ENCODE data around the gene CANX. TPM values are rescaled to one million over a fixed set of nuclear protein-coding genes. Genes with fewer than 3 reads are reported as not detected.

Gene CANX
- total RNA-seq, 2 experiments from 2014 or later = 352 to 366 TPM

DNA sequence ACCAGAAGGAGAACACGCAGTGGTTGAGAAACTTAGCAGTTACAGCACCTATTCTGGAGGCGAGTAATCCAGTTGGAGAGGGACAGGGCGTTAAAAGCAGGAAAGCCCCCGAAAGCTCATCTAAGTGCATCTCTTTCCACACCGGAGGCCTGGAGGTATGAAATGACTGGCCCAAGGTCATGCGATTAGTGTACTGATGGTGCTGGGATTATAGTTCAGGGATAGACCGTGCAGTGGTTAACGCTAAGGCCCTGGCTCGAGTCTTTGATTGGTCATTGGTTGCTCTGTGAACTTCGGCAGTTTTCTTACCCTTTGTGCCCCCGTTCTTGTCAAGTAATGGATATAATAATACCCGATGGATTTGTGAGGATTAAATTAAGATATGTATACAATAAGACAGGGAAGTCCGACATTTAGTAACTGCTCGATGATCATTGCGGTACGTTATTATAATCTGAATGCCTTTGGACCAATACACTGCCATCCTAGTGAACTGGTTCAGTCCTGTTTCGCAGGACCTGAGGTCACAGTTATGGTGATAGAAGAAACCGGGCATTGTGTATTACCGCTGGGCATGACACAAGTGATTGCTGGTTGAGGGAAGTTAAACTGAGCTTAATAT, 960 bp downstream of the CANX start:
- CTCF ChIA-PET = interaction anchor here (1.1 to 1.6 kb wide), 4 partner anchors 10 to 102 kb away, joined by 3 to 5 read pairs (median 4); no protein-coding TSS in a partner anchor
- DNase-seq (peak; percentile 45), ATAC-seq (no peak)
- H3K4me1 Mint-ChIP-seq (ENCODE audit: low read depth) = peaks cover 40% of the 10 kb centered on the region
- peak overlapping the region; percentile 89 for H3K4me3 Mint-ChIP-seq
- peak overlapping the region; percentile 94 for H3K27ac Mint-ChIP-seq
- no peaks in the 10 kb centered on the region for H3K27me3 Mint-ChIP-seq (ENCODE audit: low read depth)
- H3K9me3 Mint-ChIP-seq (ENCODE audit: insufficient read depth) = no peaks in the 10 kb centered on the region
- POLR2A ChIA-PET = interaction anchor here (0.6 to 3.0 kb wide), 12 partner anchors 11 to 120 kb away, joined by 3 to 23 read pairs (median 4); partner anchors contain the start of genes CBY3, HNRNPH1 and MAML1
- peaks cover 42% of the 10 kb centered on the region for H3K36me3 Mint-ChIP-seq (ENCODE audit: low read depth)

DNA sequence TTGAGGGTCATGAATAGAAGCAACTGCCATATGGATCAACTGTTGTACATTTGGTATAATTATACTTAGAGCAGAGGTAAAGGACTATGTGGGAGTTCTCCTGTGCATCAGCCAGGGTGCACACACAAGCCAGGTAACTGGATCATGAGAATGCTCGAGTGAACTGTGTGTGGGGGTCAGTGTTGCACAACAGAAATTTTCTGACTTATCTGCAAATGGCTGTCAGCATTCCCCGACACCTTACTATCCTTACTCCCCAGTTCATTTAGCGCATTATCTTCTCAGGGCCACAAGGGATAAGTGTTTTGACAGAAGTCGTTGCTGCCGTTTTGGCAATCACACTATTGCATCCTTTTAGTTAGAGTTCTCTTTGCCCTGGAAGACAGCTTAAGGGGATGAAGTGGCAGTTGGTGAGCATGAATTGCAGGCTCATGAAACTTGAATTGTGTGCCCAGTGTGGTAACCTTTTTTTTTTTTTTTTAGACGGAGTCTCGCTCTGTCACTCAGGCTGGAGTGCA, 1.7 kb downstream of the CANX start:
- Mint-ChIP-seq H3K4me3 (peak overlapping the region; percentile 89), H3K4me1 (ENCODE audit: low read depth) (peaks cover 44% of the 10 kb centered on the region), H3K27me3 (ENCODE audit: low read depth) (no peaks in the 10 kb centered on the region), H3K27ac (peak overlapping the region; percentile 94), H3K36me3 (ENCODE audit: low read depth) (peaks cover 46% of the 10 kb centered on the region), H3K9me3 (ENCODE audit: insufficient read depth) (no peaks in the 10 kb centered on the region)
- DNase-seq (no peak), ATAC-seq (no peak)
- ChIA-PET CTCF (interaction anchor here (0.6 to 1.6 kb wide), 5 partner anchors 9 to 102 kb away, joined by 3 to 5 read pairs (median 3); no protein-coding TSS in a partner anchor), POLR2A (interaction anchor here (0.8 to 3.0 kb wide), 9 partner anchors 12 to 96 kb away, joined by 3 to 23 read pairs (median 5); partner anchors contain the start of genes HNRNPH1 and MAML1)

DNA sequence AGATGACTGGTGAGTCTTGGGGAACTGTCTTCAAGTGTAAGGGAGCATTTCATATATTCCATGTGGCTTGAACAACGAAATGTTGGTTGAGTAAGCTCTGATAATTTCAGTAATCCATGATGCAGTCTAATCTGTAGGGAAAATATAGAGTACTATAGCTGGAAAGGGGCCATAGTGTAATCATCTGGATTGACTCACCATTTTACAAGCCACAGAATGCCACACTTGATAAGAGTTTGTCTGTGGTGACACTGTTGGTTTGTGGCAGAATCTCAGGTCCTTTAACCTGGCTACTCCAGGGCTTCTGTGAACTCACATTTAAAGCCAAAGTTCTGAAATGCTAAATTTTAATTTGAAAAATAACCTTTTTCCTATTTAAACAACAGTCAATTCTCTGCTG, 17.5 kb downstream of the CANX start:
- H3K4me3 Mint-ChIP-seq = no peak overlapping the region
- POLR2A ChIA-PET = no interaction called here
- no peak for ATAC-seq
- DNase-seq = no peak
- H3K9me3 Mint-ChIP-seq (ENCODE audit: insufficient read depth) = no peaks in the 10 kb centered on the region
- CTCF ChIA-PET = interaction anchor here (1.1 to 2.1 kb wide), 3 partner anchors 12 to 37 kb away, joined by 3 to 5 read pairs (median 4); no protein-coding TSS in a partner anchor
- H3K36me3 Mint-ChIP-seq (ENCODE audit: low read depth) = peaks cover 62% of the 10 kb centered on the region
- H3K27ac Mint-ChIP-seq = peak overlapping the region; percentile 1
- H3K27me3 Mint-ChIP-seq (ENCODE audit: low read depth) = no peaks in the 10 kb centered on the region
- peaks cover 13% of the 10 kb centered on the region for H3K4me1 Mint-ChIP-seq (ENCODE audit: low read depth)

- no peak for ATAC-seq
- no peak overlapping the region for H3K27ac Mint-ChIP-seq
- CTCF ChIA-PET = no interaction called here
Observed at GRCh38 chr5:179720222-179720621, 21.5 kb downstream of the CANX start.

DNA sequence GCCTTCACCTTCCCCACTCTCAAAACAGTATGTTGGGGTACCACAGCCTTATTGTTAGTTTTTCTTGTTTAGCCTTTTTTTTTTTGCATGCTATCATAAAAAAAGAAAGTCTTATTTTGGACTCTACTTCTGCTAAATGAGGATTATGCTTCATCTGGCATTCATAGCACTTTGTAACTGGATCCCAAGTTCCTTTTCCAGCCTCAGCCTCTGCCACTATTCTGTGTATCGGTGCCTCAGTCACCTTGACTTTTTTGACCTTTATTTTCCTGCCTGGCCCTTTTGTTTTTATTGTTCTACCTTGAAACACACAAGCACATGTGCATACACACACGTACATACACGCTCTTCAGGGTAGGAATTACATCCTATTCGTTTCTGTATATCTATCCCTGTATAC, 25.4 kb downstream of the CANX start:
- H3K27ac Mint-ChIP-seq = no peak overlapping the region
- DNase-seq (no peak), ATAC-seq (no peak)
- CTCF ChIA-PET = no interaction called here
- H3K4me1 Mint-ChIP-seq (ENCODE audit: low read depth) = peaks cover 2% of the 10 kb centered on the region
- POLR2A ChIA-PET = interaction anchor here (1.0 kb wide), 1 partner anchor 105 kb away, joined by 3 read pairs; no protein-coding TSS in a partner anchor
- no peak overlapping the region for H3K4me3 Mint-ChIP-seq
- no peaks in the 10 kb centered on the region for H3K27me3 Mint-ChIP-seq (ENCODE audit: low read depth)
- peaks cover 71% of the 10 kb centered on the region for H3K36me3 Mint-ChIP-seq (ENCODE audit: low read depth)
- H3K9me3 Mint-ChIP-seq (ENCODE audit: insufficient read depth) = no peaks in the 10 kb centered on the region

More at GRCh38 chr5:179720222-179720621, 21.5 kb downstream of the CANX start:
- no peak for DNase-seq
- no peak overlapping the region for H3K4me3 Mint-ChIP-seq
- peaks cover 13% of the 10 kb centered on the region for H3K4me1 Mint-ChIP-seq (ENCODE audit: low read depth)
- POLR2A ChIA-PET = no interaction called here
- no peaks in the 10 kb centered on the region for H3K9me3 Mint-ChIP-seq (ENCODE audit: insufficient read depth)
- peaks cover 74% of the 10 kb centered on the region for H3K36me3 Mint-ChIP-seq (ENCODE audit: low read depth)
- no peaks in the 10 kb centered on the region for H3K27me3 Mint-ChIP-seq (ENCODE audit: low read depth)

DNA sequence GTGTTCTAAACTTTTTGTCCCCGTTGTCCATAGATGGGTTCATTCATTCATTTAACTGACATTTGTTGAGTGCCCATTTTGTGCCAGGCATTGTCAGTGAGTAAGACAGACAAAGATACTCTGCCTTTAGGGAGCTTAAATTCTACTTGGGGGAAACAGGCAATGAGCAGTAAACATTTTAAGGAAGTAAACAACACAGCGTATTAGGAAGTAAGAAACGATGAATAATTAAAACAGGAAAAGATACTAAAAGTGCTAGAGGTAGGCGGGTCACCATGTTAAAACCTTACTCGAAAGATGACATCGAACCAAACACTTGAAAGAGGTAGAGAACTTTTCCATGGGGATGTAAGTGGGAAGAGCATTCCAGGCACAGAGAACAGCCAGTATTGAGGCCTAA, 28.3 kb downstream of the CANX start:
- Mint-ChIP-seq H3K27me3 (ENCODE audit: low read depth) (no peaks in the 10 kb centered on the region), H3K27ac (peak overlapping the region; percentile 22), H3K4me3 (no peak overlapping the region), H3K9me3 (ENCODE audit: insufficient read depth) (no peaks in the 10 kb centered on the region), H3K4me1 (ENCODE audit: low read depth) (peaks cover 13% of the 10 kb centered on the region), H3K36me3 (ENCODE audit: low read depth) (peaks cover 78% of the 10 kb centered on the region)
- DNase-seq = no peak
- no peak for ATAC-seq
- CTCF ChIA-PET = interaction anchor here (0.9 to 1.1 kb wide), 2 partner anchors 18 to 36 kb away, joined by 3 to 5 read pairs; no protein-coding TSS in a partner anchor
- POLR2A ChIA-PET = no interaction called here

GRCh38 chr5:179729303-179729702, 30.5 kb downstream of the CANX start:
- POLR2A ChIA-PET = no interaction called here
- no peak for DNase-seq
- H3K27ac Mint-ChIP-seq = no peak overlapping the region
- H3K4me3 Mint-ChIP-seq = no peak overlapping the region
- peaks cover 61% of the 10 kb centered on the region for H3K36me3 Mint-ChIP-seq (ENCODE audit: low read depth)
- no peaks in the 10 kb centered on the region for H3K9me3 Mint-ChIP-seq (ENCODE audit: insufficient read depth)
- no peaks in the 10 kb centered on the region for H3K27me3 Mint-ChIP-seq (ENCODE audit: low read depth)
- ATAC-seq = no peak
- CTCF ChIA-PET = interaction anchor here (0.8 kb wide), 1 partner anchor 106 kb away, joined by 3 read pairs; the partner anchor contains the start of gene HNRNPH1
- peaks cover 16% of the 10 kb centered on the region for H3K4me1 Mint-ChIP-seq (ENCODE audit: low read depth)

DNA sequence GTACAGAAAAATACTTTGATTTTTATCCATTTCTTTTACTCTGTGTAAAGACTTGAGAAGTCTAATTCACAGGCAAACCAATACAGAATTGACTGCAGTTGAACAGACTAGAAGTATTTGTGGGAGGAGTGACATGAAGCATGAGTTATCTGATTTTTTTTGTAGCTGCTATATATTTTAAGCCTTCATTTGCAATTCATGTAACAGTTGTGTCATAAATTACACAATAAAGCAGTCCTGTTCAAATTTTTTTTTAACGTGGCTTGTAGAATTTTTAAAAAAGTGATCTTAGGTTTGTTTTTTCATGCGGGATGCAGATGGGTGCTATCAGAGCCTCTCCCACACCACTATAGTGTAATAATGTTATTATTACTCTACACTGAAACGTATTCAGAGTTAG, 31.0 kb downstream of the CANX start:
- no peak overlapping the region for H3K27ac Mint-ChIP-seq

DNA sequence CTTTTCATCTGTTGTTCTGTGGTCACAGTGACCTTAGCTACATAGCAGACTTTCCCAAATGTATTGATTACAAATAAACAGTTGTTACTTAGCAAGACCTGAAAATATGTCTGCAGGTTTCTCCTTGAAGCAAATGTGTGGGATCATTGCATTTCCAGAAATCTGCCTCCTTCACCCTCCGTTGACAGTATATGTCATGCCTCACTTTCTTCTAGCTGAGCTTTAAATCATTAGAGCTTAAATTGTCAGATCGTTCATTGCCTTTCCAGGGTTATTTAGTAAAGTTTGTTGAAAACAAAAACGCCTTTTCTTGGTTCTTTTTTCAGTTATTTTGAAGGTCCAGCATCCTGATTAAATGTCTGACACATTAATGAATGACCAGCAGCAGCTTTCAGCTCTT, 31.6 kb downstream of the CANX start:
- DNase-seq (no peak), ATAC-seq (no peak)
- H3K36me3 Mint-ChIP-seq (ENCODE audit: low read depth) = peaks cover 63% of the 10 kb centered on the region
- no peak overlapping the region for H3K4me3 Mint-ChIP-seq
- peak overlapping the region; percentile 50 for H3K27ac Mint-ChIP-seq
- peaks cover 21% of the 10 kb centered on the region for H3K4me1 Mint-ChIP-seq (ENCODE audit: low read depth)
- no peaks in the 10 kb centered on the region for H3K9me3 Mint-ChIP-seq (ENCODE audit: insufficient read depth)
- H3K27me3 Mint-ChIP-seq (ENCODE audit: low read depth) = no peaks in the 10 kb centered on the region
- CTCF ChIA-PET = interaction anchor here (0.8 to 2.9 kb wide), 2 partner anchors 14 to 19 kb away, joined by 4 to 6 read pairs; no protein-coding TSS in a partner anchor
- POLR2A ChIA-PET = interaction anchor here (0.6 to 1.3 kb wide), 2 partner anchors 30 to 132 kb away, joined by 4 to 9 read pairs; no protein-coding TSS in a partner anchor

More for the DNA sequence above, 31.0 kb downstream of the CANX start:
- Mint-ChIP-seq H3K27me3 (ENCODE audit: low read depth) (no peaks in the 10 kb centered on the region), H3K4me3 (no peak overlapping the region), H3K4me1 (ENCODE audit: low read depth) (peaks cover 20% of the 10 kb centered on the region), H3K9me3 (ENCODE audit: insufficient read depth) (no peaks in the 10 kb centered on the region), H3K36me3 (ENCODE audit: low read depth) (peaks cover 62% of the 10 kb centered on the region)
- ATAC-seq = no peak
- CTCF ChIA-PET = interaction anchor here (0.8 kb wide), 2 partner anchors 14 to 106 kb away, joined by 3 to 4 read pairs; partner anchors contain the start of gene HNRNPH1
- no peak for DNase-seq
- POLR2A ChIA-PET = interaction anchor here (0.6 to 1.3 kb wide), 2 partner anchors 30 to 131 kb away, joined by 4 to 9 read pairs; no protein-coding TSS in a partner anchor

DNA sequence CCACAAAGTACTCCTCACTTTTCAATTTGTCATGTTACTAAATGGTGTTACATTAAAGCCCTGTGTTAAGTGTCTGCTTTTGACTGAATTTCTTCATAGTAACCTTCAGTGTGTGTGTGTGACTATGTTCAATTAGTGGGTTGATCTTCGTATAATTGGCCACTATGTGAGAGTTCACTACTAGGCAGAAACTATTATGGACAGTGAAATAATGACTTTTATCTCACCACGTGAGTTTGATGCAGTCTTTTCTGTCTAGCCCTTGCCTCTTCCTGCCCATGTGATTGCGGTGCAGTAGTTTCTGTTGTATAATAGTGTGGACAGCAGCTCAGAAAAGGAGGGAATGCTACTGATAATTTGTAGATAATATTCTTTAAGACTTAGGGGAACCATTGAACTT, 32.1 kb downstream of the CANX start:
- Mint-ChIP-seq H3K9me3 (ENCODE audit: insufficient read depth) (no peaks in the 10 kb centered on the region), H3K4me3 (no peak overlapping the region), H3K36me3 (ENCODE audit: low read depth) (peaks cover 63% of the 10 kb centered on the region), H3K27ac (peak overlapping the region; percentile 50), H3K4me1 (ENCODE audit: low read depth) (peaks cover 23% of the 10 kb centered on the region), H3K27me3 (ENCODE audit: low read depth) (no peaks in the 10 kb centered on the region)
- no peak for ATAC-seq
- ChIA-PET POLR2A (interaction anchor here (1.3 kb wide), 1 partner anchor 31 kb away, joined by 4 read pairs; no protein-coding TSS in a partner anchor), CTCF (interaction anchor here (0.8 to 2.9 kb wide), 2 partner anchors 15 to 20 kb away, joined by 4 to 6 read pairs; no protein-coding TSS in a partner anchor)
- DNase-seq = no peak

DNA sequence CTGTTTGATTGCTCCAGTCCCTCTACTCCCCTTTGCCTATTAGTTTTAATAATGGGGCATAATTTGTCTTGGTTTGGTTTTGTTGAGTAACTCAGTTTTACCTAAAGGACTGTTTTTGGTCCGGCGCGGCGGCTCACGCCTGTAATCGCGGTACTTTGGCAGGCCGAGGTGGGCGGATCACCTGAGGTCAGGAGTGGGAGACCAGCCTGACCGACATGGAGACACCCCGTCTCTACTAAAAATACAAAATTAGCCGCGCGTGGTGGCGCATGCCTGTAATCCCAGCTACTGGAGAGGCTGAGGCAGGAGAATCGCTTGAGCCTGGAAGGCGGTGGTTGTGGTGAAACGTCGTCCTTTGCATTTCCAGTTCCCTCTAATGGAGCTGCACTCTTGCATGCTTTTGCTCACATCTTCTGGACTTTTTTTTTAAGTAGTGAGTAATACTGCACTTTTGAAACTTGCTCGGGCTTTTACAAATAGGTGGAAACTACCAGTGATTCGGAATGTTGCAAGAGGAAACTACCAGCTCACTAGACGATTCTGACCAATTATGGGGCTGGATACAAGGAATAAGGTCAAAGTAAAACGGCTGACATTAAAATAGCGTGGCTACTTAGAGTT, 33.1 kb downstream of the CANX start:
- Mint-ChIP-seq H3K27ac (peak overlapping the region; percentile 87), H3K4me1 (ENCODE audit: low read depth) (peaks cover 29% of the 10 kb centered on the region), H3K27me3 (ENCODE audit: low read depth) (no peaks in the 10 kb centered on the region), H3K4me3 (peak overlapping the region; percentile 74), H3K36me3 (ENCODE audit: low read depth) (peaks cover 55% of the 10 kb centered on the region), H3K9me3 (ENCODE audit: insufficient read depth) (no peaks in the 10 kb centered on the region)
- ChIA-PET POLR2A (interaction anchor here (0.6 to 3.2 kb wide), 10 partner anchors 11 to 134 kb away, joined by 3 to 33 read pairs (median 4); partner anchors contain the start of genes HNRNPH1 and SQSTM1), CTCF (interaction anchor here (0.7 to 2.9 kb wide), 7 partner anchors 21 to 176 kb away, joined by 3 to 12 read pairs (median 3); partner anchors contain the start of gene HNRNPH1)
- ATAC-seq (no peak), DNase-seq (no peak)
